DMS53 (cell line): Measurements from ENCODE around the gene PIGK.

ENCODE experiments used
- DNase-seq: peaks from one replicate; lab custom pipeline; 2025; lab: John Stamatoyannopoulos, UW

Gene PIGK

DNA sequence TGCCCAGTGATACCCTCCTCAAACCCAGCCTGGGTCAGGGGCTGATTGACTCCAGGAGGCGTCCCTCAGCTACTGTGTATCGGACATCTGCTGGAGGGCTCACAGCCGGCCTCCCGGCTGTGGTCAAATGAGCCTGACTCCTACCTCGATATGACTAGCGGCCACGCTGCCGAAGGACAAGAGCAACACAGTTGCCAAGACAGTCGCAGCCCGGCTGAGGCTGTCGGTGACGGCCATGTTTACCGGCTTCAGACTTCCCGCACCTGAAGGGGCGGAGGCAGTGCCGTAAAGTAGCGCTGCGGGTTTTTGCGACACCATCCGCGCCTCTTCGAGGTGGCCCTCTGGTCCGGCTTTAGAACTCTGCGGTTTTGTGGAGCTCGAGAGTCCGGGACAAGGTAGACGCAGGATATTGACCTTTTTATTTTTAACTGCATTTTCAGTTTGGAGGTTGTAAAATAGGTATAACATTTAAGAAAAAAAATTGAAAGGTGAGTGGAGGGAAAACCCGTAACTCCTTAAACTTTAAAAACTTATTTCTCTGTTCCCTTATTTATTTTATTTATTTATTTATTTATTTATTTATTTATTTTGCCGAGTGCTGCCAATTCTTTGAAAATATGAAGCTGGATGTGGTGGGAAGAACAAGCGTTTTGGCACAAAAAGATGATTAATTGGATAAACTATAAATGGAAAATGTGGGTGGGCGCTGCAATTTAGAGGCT lies at the start of gene PIGK:
Gene PIGK (minus strand): TSS at position 265 of the 722 bp plus-strand sequence. CDS start 28 bp downstream, at position 237.
- DNase-seq: peak; percentile 98

DNA sequence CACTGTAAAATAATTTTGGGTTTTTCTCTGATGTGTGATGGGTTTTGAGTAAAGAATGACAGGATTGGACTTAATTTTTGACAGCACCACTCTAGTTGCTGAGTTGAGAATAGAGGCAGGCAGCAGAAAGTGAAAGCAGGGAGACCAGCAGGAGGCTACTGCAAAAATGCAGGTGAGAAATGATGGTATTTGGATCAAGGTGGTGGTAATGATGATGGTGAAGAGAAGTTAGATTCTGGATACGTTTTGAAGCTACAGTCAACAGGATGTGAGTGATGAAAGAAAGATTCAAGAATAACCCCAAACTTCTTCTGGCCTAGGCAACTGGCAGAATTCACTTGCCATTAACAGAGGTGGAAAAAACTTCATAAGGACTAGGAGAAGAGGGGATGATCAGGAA lies 47.8 kb upstream of the PIGK start:
- no peak for DNase-seq

DNA sequence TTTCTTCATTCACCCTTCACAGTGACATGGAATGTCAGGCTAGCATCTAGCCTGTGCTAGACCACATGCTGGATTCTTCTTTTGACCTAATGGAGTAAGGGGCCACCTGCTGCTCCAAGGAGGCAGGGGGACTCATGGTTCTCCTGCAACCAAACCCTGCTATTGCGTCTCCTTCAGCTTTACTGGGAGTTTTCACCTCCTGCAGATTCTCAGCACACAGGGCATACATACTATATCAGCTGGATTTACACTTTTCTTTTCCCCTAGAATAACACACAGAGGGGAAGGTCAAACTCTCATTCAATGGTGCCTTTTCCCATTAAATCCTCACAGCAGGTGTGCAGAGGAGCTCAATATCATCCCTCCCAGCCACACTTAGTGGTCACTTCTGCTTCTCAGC lies 46.0 kb upstream of the PIGK start:
- DNase-seq: no peak

DNA sequence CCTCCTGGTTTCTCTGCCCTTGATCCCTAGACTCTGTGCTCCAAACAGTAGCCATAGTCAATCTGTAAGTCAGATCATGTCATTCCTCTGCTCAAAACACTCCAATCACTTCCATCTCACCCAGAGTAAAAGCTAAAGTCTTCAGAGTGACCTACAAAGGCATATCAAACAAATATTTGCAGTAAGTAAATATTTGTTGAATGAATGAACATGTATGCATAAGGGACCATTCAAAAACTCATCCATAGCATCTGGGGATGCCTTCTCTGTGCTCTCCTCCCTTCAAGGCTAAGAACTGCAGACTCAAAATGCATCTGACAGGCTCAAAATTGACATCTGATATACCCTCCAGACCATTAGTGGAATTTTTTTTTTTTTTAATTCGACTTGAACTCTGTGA lies 44.5 kb upstream of the PIGK start:
- peak; percentile 91 for DNase-seq

DNA sequence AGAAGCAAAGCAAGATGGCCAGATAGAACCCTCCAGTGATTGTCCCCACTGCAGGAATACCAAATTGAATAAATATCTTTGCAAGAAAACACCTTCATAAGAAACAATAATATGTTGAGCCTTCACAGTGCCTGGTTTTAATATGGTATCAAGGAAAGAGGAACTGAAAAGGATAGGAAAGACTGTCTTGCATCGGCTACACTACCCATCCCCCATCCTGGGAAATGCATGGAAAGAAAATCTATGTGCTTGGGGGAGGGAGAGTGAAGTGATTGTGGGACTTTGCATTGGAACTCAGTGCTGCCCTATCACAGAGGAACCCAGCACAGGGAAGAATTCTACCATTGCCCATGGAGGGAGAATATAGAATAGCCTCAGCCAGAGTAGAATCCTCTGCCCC lies 34.0 kb upstream of the PIGK start:
- DNase-seq: no peak

DNA sequence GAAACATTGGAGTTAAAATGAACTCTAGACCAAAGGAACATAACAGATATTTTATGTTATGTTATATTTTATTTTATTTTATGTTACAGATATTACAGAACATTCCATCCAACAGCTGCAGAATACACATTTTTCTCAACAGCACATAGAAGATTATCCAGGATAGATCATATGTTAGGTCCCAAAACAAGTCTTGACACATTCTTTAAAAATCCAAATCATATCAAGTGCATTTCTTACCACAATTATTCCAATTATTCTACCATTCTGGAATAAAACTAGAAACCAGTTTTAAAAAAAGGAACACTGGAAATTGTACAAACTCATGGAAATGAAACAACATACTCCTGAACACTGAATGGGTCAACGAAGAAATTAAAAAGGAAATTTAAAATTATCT lies 30.9 kb upstream of the PIGK start:
- DNase-seq: no peak

DNA sequence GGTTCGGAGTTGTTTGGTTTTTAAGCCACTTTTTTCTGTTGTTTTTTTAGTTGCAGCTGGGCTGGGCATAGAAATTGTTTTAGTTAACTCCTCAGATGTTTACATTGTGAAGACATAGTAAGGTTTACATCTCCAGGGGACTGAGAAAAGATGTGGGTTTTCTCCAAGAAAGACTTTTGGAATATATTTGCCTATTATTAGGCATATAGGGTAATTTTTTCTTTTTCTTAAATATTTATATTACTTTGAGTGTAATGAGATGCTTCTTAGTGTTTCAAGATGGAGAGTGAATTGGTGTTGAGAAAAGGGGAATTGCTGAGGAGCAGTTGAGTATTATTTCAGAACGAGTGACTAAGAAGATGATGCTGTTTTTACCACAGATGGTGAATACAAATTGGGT lies 26.6 kb upstream of the PIGK start:
- no peak for DNase-seq

DNA sequence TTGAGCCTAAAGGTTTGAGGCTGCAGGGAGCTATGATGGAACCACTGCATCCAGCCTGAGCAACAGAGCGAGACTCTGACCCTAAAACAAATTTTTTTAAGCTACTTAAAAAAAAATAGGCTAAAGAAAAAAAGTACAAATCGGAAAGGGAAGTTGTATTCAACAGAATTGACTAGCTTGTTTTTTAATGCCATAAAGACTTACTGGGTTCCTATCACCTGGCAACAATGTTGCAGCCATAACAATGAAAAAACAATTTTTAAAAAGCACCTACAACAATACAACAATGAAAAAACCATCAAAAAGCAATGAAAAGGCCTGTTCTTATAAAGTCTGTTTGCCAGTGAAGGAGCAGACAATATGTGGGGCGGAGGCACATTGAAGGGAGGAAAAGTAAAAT lies 20.1 kb upstream of the PIGK start:
- DNase-seq: no peak

DNA sequence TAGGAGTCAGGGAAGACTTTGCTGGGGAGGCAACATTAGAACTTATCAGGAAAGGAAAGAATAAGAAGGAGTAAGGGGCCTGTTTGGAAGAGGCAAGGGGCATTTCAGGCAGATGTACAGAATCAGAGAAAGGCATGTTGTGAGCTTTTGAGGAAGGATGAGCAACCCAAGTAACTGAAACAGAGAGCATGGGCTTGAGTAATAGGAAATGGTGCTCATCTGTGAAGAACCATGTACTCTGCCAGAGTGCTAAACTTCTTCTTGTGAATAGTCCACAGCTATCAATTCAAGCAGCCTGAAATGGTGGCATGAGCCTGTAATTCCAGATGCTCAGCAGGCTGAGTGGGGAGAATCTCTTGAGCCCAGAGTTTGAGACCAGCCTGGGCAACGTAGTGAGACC lies 19.2 kb upstream of the PIGK start:
- no peak for DNase-seq

DNA sequence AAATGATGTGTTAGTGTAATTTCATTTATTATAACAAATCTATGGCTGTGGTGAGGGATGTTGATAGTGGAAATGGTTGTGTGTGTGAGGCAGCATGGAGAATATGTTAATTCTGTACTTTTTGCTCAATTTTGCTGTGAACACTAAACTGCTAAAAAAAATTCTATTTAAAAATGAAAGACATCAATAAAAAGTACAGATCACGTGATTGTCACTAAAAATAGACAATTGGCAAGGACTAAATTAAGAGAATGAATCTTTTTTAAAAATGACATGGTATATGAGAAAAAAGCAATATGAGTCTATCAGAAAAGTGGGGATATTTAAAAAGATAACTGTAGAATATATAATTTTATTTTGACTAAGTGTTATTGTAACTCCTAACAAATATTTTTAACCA lies 15.7 kb upstream of the PIGK start:
- no peak for DNase-seq

DNA sequence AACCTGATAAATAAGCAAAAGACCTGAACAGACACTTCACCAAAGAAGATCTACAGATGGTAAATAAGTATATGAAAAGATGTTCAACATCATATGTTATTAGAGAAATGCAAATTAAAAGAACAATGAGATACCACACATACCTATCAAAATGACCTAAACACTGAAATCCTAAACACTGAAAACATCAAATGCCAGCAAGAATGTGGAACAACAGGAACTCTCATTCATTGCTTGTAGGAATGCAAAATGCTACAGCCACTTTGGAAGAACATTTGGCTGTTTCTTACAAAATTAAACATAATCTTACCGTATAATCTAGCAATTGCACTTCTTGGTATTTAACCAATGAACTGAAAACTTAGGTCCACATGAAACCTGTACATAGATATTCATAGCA lies 14.9 kb upstream of the PIGK start:
- DNase-seq: no peak

DNA sequence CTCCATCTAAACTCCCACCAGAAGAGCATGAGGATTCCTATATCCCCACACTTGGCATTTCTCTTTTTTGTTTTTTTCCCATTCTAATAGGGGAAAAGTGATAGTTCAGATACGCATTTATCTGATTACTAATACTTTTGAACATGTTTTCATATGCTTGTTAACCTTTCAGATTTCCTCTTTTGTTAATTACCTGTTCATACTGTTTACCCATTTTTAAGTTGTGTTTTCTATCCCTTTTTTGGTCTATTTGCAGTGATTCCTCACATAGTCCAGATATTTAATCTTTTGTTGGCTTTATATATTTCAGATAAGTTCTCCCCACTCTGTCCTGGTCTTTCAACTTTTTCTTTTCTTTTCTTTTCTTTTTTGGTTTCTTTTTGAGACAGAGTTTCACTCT lies 13.6 kb upstream of the PIGK start:
- DNase-seq: no peak

DNA sequence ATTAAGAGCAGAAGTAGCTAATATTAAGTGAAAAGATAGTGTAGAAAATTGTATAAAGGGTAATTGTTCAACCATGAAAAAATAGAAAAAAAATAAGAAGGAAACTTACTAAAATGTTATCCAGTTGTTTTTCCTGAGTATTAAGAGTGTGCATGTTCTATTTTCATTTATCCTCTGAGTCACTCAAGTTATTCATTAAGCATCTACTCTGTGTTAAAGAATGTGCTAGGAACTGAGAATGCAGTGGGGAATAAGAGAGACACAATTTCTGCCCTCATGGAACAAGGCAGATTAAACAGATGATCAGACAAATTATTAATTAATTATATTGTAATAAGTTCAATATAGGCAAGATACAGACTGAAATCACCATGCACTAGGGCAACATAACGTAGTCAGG lies 10.8 kb upstream of the PIGK start:
- no peak for DNase-seq

DNA sequence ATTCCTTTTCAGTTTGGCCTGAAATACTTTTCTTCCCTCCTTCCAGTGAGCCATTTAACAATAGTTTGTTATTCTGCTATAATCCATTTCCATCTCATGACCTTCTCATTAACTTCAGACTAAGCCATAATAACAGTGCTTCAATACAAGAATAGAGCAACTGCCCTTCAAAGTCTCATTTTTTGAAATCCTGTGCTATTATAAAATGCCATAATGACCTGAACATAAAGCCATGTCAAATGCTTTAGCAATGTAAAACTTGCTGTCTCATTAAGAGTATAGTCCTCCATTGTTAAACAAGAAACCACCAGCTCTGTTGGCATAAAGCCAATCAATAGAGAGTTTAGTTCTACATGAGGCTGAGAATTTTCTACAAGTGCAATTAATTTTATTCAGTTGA lies 9.6 kb upstream of the PIGK start:
- DNase-seq: peak; percentile 23

DNA sequence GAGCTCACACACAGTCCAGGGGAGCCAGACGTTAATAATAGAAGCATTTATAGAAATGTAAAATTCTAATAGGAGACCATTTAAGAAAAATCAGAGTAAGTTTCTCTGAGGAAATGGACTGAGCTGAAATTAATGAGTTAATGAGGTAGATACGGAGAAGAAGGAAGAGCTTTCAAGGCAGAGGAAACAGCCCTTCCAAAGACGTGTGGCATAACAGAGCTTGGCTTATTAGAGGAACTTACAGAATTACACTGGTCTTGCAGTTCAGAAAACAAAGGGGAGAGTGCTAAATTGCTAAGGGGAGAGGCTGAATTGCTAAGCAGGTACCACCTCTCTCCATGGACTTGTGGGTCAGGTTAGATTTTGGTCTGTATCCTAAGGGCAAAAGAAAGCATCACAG lies 8.2 kb upstream of the PIGK start:
- no peak for DNase-seq

DNA sequence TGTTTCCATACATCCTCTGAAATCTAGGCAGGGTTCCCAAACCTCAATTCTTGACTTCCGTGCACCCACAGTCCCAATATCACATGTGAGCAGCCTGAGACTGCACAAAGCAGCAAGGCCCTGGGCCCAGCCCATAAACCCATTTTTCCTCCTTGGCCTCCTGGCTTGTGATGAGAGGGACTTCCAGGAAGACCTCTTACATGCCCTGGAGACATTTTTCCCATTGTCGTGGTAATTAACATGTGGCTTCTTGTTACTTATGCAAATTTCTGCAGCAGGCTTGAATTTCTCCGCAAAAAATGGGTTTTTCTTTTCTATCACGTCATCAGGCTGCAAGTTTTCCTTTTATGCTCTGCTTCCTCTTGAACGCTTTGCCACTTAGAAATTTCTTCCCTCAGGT lies 3.3 kb upstream of the PIGK start:
- no peak for DNase-seq

DNA sequence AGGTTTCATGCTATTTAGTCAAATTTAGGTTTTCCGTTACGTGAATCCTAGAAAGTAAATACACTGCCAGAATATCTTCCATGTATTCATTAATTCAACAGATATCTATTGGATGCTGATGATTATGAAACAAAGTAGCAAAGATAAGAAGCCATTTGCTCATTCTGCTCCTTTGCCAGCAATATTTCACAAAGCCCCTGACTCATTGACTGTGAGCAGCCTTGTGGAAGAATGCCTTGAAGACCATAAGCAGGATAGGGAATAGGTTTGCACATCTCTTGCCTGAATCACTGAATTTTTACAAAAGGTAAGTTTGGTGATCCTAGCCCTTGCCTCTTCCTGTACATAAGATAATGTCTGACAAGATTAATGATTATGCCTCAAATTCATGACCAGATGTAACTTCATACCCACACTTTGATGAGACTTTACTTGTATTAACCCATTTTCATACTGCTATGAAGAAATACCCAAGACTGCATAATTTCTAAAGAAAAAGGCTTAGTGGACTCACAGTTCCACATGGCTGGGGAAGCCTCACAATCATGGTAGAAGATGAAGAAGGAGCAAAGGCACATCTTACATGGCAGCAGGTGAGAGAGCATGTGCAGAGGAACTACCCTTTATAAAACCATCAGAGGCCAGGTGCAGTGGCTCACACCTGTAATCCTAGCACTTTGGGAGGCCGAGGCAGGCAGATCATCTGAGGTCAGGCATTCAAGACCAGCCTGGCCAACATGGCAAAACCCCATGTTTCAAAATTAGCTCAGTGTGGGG lies 1.6 kb upstream of the PIGK start:
- DNase-seq: no peak

DNA sequence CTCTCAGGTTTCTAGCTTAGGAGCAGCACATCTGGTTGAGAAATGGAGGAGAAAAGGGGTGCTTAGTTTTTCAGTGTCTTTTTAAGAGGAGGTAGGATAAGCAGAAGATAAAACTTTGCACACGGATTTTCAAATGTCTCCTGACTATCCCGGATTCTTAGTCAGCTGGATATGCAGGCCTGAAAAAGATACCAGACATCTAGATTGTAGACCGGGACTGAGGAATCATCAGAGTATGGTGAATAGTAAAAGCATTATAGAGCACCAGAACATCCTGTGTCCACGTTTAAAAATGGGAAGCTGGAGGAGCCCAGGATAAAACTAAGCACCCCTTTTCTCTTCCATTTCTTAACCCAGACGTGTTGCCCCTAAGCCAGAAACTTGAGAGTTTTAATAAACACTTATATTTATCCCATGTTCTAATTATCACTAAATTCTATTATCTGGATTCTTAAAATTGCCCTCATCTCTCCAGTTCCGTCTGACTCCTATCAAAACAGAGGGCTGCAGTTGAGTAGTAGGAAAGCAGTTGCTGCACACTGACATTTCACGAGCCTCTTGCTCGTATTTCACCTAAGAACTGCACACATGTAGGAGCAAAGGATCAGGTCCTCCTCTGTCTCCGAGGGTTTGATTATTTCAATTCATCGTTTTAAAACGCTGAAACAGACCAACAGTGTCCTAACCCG lies 609 bp downstream of the PIGK start:
- DNase-seq: peak; percentile 71

DNA sequence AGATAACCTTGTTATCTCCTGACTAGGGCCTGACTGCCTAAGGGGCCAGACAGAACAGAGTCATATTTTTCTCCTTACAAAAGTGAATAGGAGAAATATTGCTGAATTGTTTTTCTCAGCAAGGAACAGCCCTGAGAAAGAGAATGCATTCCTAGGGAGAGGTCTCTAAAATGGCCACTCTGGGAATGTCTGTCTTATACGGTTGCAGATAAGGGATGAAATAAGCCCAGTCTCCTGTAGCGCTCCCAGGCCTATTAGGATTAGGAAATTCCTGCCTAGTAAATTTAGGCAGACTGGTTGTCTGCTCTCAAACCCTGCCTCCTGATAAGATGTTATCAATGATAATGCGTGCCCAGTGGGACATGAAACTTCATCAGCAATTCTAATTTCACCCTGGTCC lies 15.2 kb downstream of the PIGK start:
- DNase-seq: peak; percentile 13

DNA sequence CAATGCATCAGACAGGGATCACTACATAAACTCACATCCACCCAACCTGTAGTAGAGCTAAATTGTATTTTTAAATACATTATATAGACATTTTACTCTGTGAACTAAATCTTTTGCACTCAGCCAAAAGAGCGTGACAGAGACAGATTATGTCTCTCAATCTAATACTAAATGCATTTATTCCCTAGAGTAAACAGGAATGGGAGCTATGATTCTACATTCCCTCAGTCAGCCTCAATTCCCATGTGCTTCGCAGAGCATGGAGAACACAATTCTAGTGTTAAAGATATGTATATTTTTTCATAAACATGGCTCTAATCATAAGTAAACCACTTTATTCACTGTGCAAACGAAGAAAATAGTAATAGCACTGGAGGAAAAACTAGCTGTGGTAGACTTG lies 16.5 kb downstream of the PIGK start:
- no peak for DNase-seq

DNA sequence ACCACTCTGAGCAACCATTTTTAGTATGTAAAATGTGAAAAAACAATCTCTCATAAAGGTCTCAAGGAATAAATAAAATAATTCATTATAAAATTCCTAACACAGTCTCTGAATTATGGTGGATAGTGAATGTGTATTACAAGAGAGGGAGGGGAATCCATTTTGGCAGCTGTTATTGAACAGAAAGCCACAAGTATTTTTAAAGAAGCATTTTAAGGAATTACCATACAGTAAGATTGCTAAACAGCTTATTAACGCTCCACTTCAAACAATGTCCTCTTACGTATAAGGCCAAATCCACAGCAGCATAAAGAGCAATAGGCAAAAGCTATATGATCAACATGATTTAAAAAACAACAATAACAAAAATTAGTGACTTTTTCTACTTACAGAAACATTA lies 18.4 kb downstream of the PIGK start:
- no peak for DNase-seq

DNA sequence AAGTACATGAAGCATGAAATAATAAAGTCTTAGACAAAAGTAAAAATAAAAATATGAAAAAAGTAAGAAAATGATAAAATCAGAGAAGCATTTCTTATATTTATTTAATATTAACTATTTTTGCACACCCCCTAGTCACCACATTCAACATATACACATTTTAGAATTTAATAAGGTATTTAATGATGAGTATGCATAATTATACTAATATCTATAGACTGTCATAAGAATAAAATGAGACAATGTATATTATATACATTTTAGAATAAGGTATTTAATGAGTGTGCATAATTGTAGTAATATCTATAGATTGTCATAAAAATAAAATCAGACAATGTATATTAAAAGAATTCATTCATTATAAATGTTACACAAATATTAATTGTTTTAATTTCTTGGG lies 18.9 kb downstream of the PIGK start:
- DNase-seq: no peak

DNA sequence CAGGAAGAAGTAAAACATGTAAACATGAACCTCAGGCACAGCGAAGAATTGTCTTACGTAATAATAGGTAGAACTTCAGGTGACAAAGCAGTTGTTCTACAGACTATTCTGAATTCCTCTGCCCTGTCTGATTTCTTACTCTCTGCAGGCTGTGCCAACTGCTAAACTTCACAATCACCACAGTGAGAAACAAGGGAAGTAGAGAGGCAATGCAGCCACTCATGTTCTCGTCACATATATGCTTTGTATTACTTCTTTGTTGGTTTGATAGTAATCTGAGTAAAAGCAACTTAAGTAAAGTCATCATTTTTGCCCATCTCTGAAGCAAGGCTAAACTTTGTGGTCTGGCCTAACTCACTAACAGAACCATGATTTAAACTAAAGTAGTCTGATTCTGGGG lies 21.9 kb downstream of the PIGK start:
- no peak for DNase-seq
